Esophagus squamous epithelium (tissue), 5 donors: ENCODE measurements around the gene PRRT3. TPM values are rescaled to one million over a fixed set of nuclear protein-coding genes. Genes with fewer than 3 reads are reported as not detected.
"Not testable (repeated sequence)": the region's sequence is repeated elsewhere in the genome, so short reads cannot be mapped to it uniquely, and the experiment has no call there.

ENCODE experiments used
- DNase-seq: peaks from one replicate; lab custom pipeline; 2025; lab: John Stamatoyannopoulos, UW
- H3K27ac ChIP-seq, 4 donors: fragments of 200-600 bp; sonication (generic); one replicate each; pipeline ENCODE4 v1.5.1; 2016 to 2019; ENCODE audit warnings: mild to moderate bottlenecking in 1 of 4
- H3K27me3 ChIP-seq, 4 donors: fragments of 200-600 bp; sonication (generic); 1 replicate in 3 of 4; 2 replicates in 1 of 4; pipeline versions ENCODE4 v1.5.1 to v1.6.0; 2017 to 2021; ENCODE audit warnings: antibody characterized with exemption in 1 of 4
- H3K36me3 ChIP-seq, 3 donors: fragments of 200-600 bp; sonication (generic); one replicate each; pipeline ENCODE4 v1.5.1; 2016 to 2019
- H3K4me1 ChIP-seq, 3 donors: fragments of 200-600 bp; sonication (generic); one replicate each; pipeline ENCODE4 v1.5.1; 2017 to 2019
- H3K4me3 ChIP-seq, 4 donors: fragments of 200-600 bp; sonication (generic); 1 replicate in 3 of 4; 2 replicates in 1 of 4; pipeline ENCODE4 v1.5.1; 2016 to 2019; ENCODE audit warnings: mild to moderate bottlenecking in 2 of 4, moderate library complexity in 1 of 4
- H3K9me3 ChIP-seq, 3 donors: fragments of 200-600 bp; sonication (generic); one replicate each; pipeline ENCODE4 v1.5.1; 2016 to 2019
- POLR2A ChIP-seq, 4 donors: fragments of 450-650 bp; IDR thresholded peaks; one replicate each; pipeline ENCODE4 v1.6.1; 2017; ENCODE audit warnings: antibody characterized with exemption in 4 of 4, mild to moderate bottlenecking in 4 of 4, moderate library complexity in 3 of 4
- WGBS, 2 donors: methylation state at CpG; one replicate each; pipeline ENCODE4 v1.1.5; 2018; 5-methylcytosine and 5-hydroxymethylcytosine counted together
- intact Hi-C: fragments of 100-400 bp; cut with DNase I; formaldehyde crosslinking; loops from one replicate; pipeline ENCODE4 v1.15.0; 2022
- total RNA-seq, 4 donors: library from RNA; depleted of rRNA; stranded (reverse); fragments of >200 nt; gene quantifications; one replicate each; pipeline ENCODE4 v1.1.0, GENCODE V29; 2016
- TF ChIP-seq, protein P1 (sequence below), 6 experiments: fragments of 450-650 bp in 4 of 6; fragments of 200-600 bp in 2 of 6; sonication (generic) in 2 of 6; IDR thresholded peaks; one replicate each; pipeline ENCODE4 v1.5.1; 2016 to 2019; ENCODE audit warnings: antibody characterized with exemption in 6 of 6, mild to moderate bottlenecking in 4 of 6, moderate library complexity in 4 of 6
- donor health status: DM: yes; HTN: yes; CAD: no.

The PRRT3 gene
- total RNA-seq, 4 donors from 2014 or later = 0.72 to 1.9 (median 1.0) TPM

DNA sequence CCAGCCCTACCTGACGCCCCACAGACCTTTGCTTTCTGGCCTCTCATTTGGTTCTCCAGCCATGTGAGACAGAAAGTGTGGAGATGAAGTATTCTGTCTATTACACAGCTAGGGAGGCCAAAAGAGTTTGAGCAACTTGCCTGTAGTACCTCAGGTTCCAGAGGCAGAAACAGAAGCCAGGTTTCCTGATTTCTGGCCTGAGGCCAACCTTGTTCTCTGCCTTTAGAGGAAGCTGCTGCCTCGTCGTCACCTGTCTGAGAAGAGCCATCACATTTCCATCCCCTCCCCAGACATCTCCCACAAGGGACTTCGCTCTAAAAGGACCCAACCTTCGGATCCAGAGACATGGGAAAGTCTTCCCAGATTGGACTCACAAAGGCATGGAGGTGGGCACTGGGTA, 45.7 kb downstream of the PRRT3 start:
- TF ChIP-seq, protein P1, sequence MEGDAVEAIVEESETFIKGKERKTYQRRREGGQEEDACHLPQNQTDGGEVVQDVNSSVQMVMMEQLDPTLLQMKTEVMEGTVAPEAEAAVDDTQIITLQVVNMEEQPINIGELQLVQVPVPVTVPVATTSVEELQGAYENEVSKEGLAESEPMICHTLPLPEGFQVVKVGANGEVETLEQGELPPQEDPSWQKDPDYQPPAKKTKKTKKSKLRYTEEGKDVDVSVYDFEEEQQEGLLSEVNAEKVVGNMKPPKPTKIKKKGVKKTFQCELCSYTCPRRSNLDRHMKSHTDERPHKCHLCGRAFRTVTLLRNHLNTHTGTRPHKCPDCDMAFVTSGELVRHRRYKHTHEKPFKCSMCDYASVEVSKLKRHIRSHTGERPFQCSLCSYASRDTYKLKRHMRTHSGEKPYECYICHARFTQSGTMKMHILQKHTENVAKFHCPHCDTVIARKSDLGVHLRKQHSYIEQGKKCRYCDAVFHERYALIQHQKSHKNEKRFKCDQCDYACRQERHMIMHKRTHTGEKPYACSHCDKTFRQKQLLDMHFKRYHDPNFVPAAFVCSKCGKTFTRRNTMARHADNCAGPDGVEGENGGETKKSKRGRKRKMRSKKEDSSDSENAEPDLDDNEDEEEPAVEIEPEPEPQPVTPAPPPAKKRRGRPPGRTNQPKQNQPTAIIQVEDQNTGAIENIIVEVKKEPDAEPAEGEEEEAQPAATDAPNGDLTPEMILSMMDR (IDR thresholded peaks at IDR 0.05) = no peak
- no peak for TF ChIP-seq POLR2A (IDR thresholded peaks at IDR 0.05)
- H3K4me3 ChIP-seq = no peak overlapping the region
- H3K9me3 ChIP-seq = no peaks in the 10 kb centered on the region
- peaks cover 0 to 56% (median 0%) of the 10 kb centered on the region in 3 donors for H3K36me3 ChIP-seq
- WGBS, 2 donors = 90 to 94% methylated on average over 3 to 5 of the region's 5 CpGs
- no peak for DNase-seq
- intact Hi-C loops = no loop called here
- no peaks in the 10 kb centered on the region for H3K27me3 ChIP-seq
- no peak overlapping the region for H3K27ac ChIP-seq
- peaks cover 5 to 29% (median 9%) of the 10 kb centered on the region in 3 donors for H3K4me1 ChIP-seq

DNA sequence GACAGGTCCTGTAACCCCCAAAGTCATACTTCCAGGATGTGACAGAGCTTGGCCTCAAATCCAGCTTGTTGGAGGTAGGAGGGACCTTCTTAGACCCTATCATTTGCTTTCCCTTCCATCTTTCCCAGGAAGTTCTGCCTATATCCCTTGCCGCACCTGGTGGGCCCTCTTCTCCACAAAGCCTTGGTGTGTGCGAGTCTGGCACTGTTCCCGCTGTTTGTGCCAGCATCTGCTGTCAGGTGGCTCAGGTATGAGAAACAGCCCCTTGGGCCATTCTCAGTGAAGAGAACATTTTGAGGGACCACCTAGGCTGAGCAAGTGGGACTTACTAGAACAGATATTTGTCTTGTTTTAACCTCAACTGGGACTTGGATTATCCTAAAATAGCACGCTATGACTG, 48.3 kb downstream of the PRRT3 start:
- peaks cover 5 to 33% (median 10%) of the 10 kb centered on the region in 3 donors for H3K4me1 ChIP-seq
- H3K36me3 ChIP-seq = peaks cover 0 to 30% (median 0%) of the 10 kb centered on the region in 3 donors
- H3K9me3 ChIP-seq = no peaks in the 10 kb centered on the region
- no peak for DNase-seq
- H3K27me3 ChIP-seq = no peaks in the 10 kb centered on the region
- intact Hi-C loops = no loop called here
- 68 to 93% methylated on average over 1 to 4 of the region's 4 CpGs for WGBS, 2 donors
- H3K4me3 ChIP-seq = peak overlapping the region in 2 of 4 donors; percentile 47 to 65
- H3K27ac ChIP-seq = peak overlapping the region in 2 of 4 donors; percentile 77 to 83
- TF ChIP-seq, protein P1 (IDR thresholded peaks at IDR 0.05) = no peak
- no peak for TF ChIP-seq POLR2A (IDR thresholded peaks at IDR 0.05)

DNA sequence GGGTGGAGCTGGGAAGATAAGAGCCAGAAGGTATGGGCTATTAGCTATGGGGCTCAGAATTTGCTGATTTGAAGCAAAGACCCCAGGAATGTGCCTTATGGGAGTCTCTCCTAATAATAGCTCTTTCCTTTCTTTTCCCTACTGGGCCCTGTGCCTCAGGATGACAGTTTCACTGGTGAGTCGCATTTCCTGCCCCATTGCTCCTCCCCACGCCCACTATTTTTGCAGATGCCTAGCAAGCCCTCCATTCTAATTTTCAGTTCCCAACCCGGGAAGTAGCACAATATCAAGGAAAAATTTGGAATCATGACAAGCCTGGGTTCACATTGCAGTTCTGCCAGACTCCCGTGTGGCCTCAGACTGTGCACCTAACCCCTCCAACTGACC, 49.0 kb downstream of the PRRT3 start:
- peak overlapping the region; percentile 33 to 65 (median 48) for H3K4me3 ChIP-seq
- no peak for DNase-seq

GRCh38 chr3:9902372-9903237, 49.6 kb downstream of the PRRT3 start, which contains the start of gene IL17RE:
IL17RE (plus strand) TSS chr3:9902848; CDS start chr3:9902933, 85 bp downstream.
- peak in 1 of 4 donors; percentile 45 for TF ChIP-seq POLR2A (IDR thresholded peaks at IDR 0.05)
- TF ChIP-seq, protein P1 (IDR thresholded peaks at IDR 0.05) = no peak
- Histone ChIP-seq H3K9me3 (no peaks in the 10 kb centered on the region), H3K4me3 (peak within 1 kb of the TSS; percentile 33 to 65 (median 48)), H3K4me1 (peaks cover 11 to 46% (median 23%) of the 10 kb centered on the region in 3 donors), H3K27ac (peak within 1 kb of the TSS; percentile 76 to 83 (median 79)), H3K36me3 (peaks cover 0 to 17% (median 0%) of the 10 kb centered on the region in 3 donors), H3K27me3 (no peaks in the 10 kb centered on the region)
- WGBS, 2 donors = 17 to 20% methylated on average over 5 of the region's 13 CpGs
- DNase-seq = no peak
- intact Hi-C loops = no loop called here

More for the DNA sequence above, 49.0 kb downstream of the PRRT3 start:
- Histone ChIP-seq H3K27me3 (no peaks in the 10 kb centered on the region), H3K36me3 (peaks cover 0 to 23% (median 0%) of the 10 kb centered on the region in 3 donors), H3K27ac (peak overlapping the region; percentile 76 to 83 (median 79)), H3K4me1 (peaks cover 10 to 40% (median 16%) of the 10 kb centered on the region in 3 donors), H3K9me3 (no peaks in the 10 kb centered on the region)
- TF ChIP-seq POLR2A (IDR thresholded peaks at IDR 0.05) = no peak
- TF ChIP-seq, protein P1 (IDR thresholded peaks at IDR 0.05) = no peak
- WGBS, 2 donors = 3 to 9% methylated on average over 4 of the region's 4 CpGs
- intact Hi-C loops = no loop called here

GRCh38 chr3:9901967-9902366, 50.2 kb downstream of the PRRT3 start:
- WGBS, 2 donors = 45 to 70% methylated on average over 2 to 4 of the region's 5 CpGs
- Histone ChIP-seq H3K9me3 (no peaks in the 10 kb centered on the region), H3K27ac (peak overlapping the region in 3 of 4 donors; percentile 77 to 83 (median 81)), H3K27me3 (no peaks in the 10 kb centered on the region), H3K4me1 (peaks cover 11 to 53% (median 25%) of the 10 kb centered on the region in 3 donors), H3K4me3 (no peak overlapping the region), H3K36me3 (peaks cover 0 to 11% (median 0%) of the 10 kb centered on the region in 3 donors)
- intact Hi-C loops = no loop called here
- no peak for DNase-seq
- TF ChIP-seq, protein P1 (IDR thresholded peaks at IDR 0.05) = no peak
- no peak for TF ChIP-seq POLR2A (IDR thresholded peaks at IDR 0.05)

DNA sequence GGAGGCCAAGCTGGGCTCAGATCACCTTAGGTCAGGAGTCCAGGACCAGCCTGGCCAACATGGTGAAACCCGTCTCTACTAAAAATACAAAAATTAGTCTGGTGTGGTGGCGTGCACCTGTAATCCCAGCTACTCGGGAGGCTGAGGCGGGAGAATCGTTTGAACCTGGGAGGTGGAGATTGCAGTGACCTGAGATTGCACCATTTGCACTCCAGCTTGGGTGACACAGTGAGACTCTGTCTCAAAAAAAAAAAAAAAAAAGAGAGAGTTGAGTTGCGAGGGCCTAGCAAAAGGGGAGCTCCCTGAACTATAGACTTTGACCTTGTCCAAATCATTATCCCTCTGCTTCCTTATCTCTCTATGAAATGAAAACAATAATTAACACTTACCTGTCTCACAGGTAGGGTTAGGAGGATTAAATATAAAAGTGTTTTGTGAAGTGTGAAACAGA, 51.2 kb downstream of the PRRT3 start:
- H3K27me3 ChIP-seq, H3K4me3 ChIP-seq, H3K27ac ChIP-seq, H3K9me3 ChIP-seq, DNase-seq, intact Hi-C loops, H3K36me3 ChIP-seq: not testable (repeated sequence)
- H3K4me1 ChIP-seq = peaks cover 11 to 56% (median 25%) of the 10 kb centered on the region in 3 donors
- WGBS, 2 donors = 90 to 96% methylated on average over 6 of the region's 6 CpGs
